ENCODE data around the gene KMT2C. TPM values are rescaled to one million over a fixed set of nuclear protein-coding genes. Genes with fewer than 3 reads are reported as not detected.

Gene KMT2C
- total and polyA plus RNA-seq, 2 of the 8 experiments (the other 6 are each of a cell fraction or from before 2014, with no cell fraction given) = 9.1 to 40.8 TPM

GRCh38 chr7:152341914-152342236 lies 93.9 kb downstream of the KMT2C start:
- H4K91ac ChIP-seq (replicated peaks; ENCODE audit: insufficient read length, low read length) = no peak overlapping the region
- TF ChIP-seq GTF2F1 (IDR thresholded peaks at IDR 0.05; ENCODE audit: borderline replicate concordance, low read depth, low read length) = no peak
- no peak for TF ChIP-seq POLR2AphosphoS5 (IDR thresholded peaks at IDR 0.05; ENCODE audit: low read depth, low read length)
- no peak for TF ChIP-seq CBX8 (IDR thresholded peaks at IDR 0.05; ENCODE audit: borderline replicate concordance, low read depth, low read length)
- TF ChIP-seq TAF7 (optimal IDR thresholded peaks at IDR 0.05; ENCODE audit: borderline replicate concordance, low read depth, low read length) = no peak
- TF ChIP-seq PHF8 (conservative IDR thresholded peaks at IDR 0.05; ENCODE audit: low read depth, low read length) = no peak
- no peak for TF ChIP-seq MAX (IDR thresholded peaks at IDR 0.05)
- peaks cover 0 to 48% of the 10 kb centered on the region in 2 experiments; a peak in 2 of 4 replicates for H3K79me2 ChIP-seq (ENCODE audit: control insufficient read depth in 1 of 2, insufficient read depth in 2 of 2, low read length in 2 of 2)
- 96% methylated on average over 2 of the region's 2 CpGs; no CpG with 5 or more reads in 1 of the 2 experiments for WGBS, 2 experiments (ENCODE audit: extremely low coverage in 1 of 2, insufficient coverage in 1 of 2, insufficient read length in 1 of 2, insufficient replicate concordance in 2 of 2, low coverage in 1 of 2, low lambda C conversion rate in 2 of 2, missing lambda C conversion rate in 1 of 2)
- H3K4me3 ChIP-seq (ENCODE audit: extremely low read depth in 1 of 4, insufficient read depth in 2 of 4, low read depth in 3 of 4, low read length in 4 of 4) = no peak overlapping the region
- no peak overlapping the region for H4K5ac ChIP-seq (ENCODE audit: insufficient read length, low read depth, low read length)
- H3K56ac ChIP-seq (replicated peaks; ENCODE audit: insufficient read length, low read depth, low read length) = no peak overlapping the region
- no peak for FAIRE-seq
- H3K4me2 ChIP-seq (ENCODE audit: insufficient read depth in 1 of 2, low read depth in 2 of 2, low read length in 2 of 2) = no peak overlapping the region
- ChIA-PET CTCF (ENCODE audit: partially characterized antibody) (interaction anchor here (0.6 to 2.3 kb wide), 17 partner anchors 9 to 367 kb away, joined by 3 to 10 read pairs (median 4); no protein-coding TSS in a partner anchor), POLR2A (ENCODE audit: partially characterized antibody) (no interaction called here)
- no peak overlapping the region for H2BK12ac ChIP-seq (ENCODE audit: low read depth, low read length)
- no peak overlapping the region for H2BK120ac ChIP-seq (replicated peaks; ENCODE audit: low read depth, low read length)
- no peaks in the 10 kb centered on the region for H3K9me3 ChIP-seq (ENCODE audit: insufficient read depth in 2 of 2, low read depth in 1 of 2, low read length in 1 of 2)
- H3K27me3 ChIP-seq (replicated peaks in 1 of 4; ENCODE audit: control insufficient read depth in 3 of 4, extremely low read depth in 1 of 4, insufficient read depth in 3 of 4, low read length in 3 of 4) = no peaks in the 10 kb centered on the region
- H3K4ac ChIP-seq (replicated peaks; ENCODE audit: insufficient read length, low read depth, low read length) = no peak overlapping the region
- H3K23me2 ChIP-seq (ENCODE audit: low read depth, low read length) = no peaks in the 10 kb centered on the region
- H2BK5ac ChIP-seq (ENCODE audit: low read depth, low read length) = no peak overlapping the region
- peaks cover 3% of the 10 kb centered on the region for H3K79me1 ChIP-seq (ENCODE audit: low read depth, low read length)
- H2AFZ ChIP-seq (ENCODE audit: low read length) = no peak overlapping the region
- H3K23ac ChIP-seq (ENCODE audit: insufficient read length) = no peak overlapping the region
- H2AK5ac ChIP-seq (ENCODE audit: low read depth, low read length) = no peak overlapping the region
- no peak overlapping the region for H3K27ac ChIP-seq (ENCODE audit: low read depth, low read length)
- H4K20me1 ChIP-seq (replicated peaks in 1 of 2; ENCODE audit: control insufficient read depth in 1 of 2, insufficient read depth in 2 of 2, low read length in 2 of 2) = peaks cover 0 to 1% of the 10 kb centered on the region in 2 experiments
- no peak overlapping the region for H2BK15ac ChIP-seq (ENCODE audit: low read length)
- H3K9ac ChIP-seq (replicated peaks in 1 of 4; ENCODE audit: extremely low read depth in 1 of 4, low read depth in 3 of 4, low read length in 3 of 4) = no peak overlapping the region
- no peak overlapping the region for H3K18ac ChIP-seq (ENCODE audit: extremely low read depth, low read length)
- no peak overlapping the region for H3K14ac ChIP-seq (ENCODE audit: insufficient read length)
- no peak overlapping the region for H4K8ac ChIP-seq (ENCODE audit: extremely low read depth, insufficient read depth, low read length)
- DNase-seq (ENCODE audit: low read depth in 1 of 2, low spot score in 2 of 2) = no peak
- no peaks in the 10 kb centered on the region; a peak in 1 of 7 replicates for H3K4me1 ChIP-seq (replicated peaks in 1 of 4; ENCODE audit: control insufficient read depth in 3 of 4, insufficient read depth in 4 of 4, low read length in 3 of 4)
- H3K36me3 ChIP-seq (ENCODE audit: control insufficient read depth in 2 of 4, insufficient read depth in 4 of 4, low read length in 3 of 4) = no peaks in the 10 kb centered on the region
- no peak overlapping the region for H2BK20ac ChIP-seq (ENCODE audit: low read length)

Data from H1 (cell line).